Measurements from ENCODE around the gene RHOT2. TPM values are rescaled to one million over a fixed set of nuclear protein-coding genes. Genes with fewer than 3 reads are reported as not detected.
A peak's percentile ranks its signal among the peaks of the same experiment; 100 is the strongest.
"Not testable (repeated sequence)": the region's sequence is repeated elsewhere in the genome, so short reads cannot be mapped to it uniquely, and the experiment has no call there.

The RHOT2 gene
- total RNA-seq, 1 donor from 2014 or later = 26.4 TPM

GRCh38 chr16:700684-701584, 33.0 kb downstream of the RHOT2 start:
- DNase-seq = no peak

- DNase-seq = no peak
These were observed 34.4 kb downstream of the RHOT2 start for GRCh38 chr16:702341-702740.

GRCh38 chr16:703406-703805, 35.5 kb downstream of the RHOT2 start:
- no peak for DNase-seq

- no peak for DNase-seq
These were observed 36.1 kb downstream of the RHOT2 start for GRCh38 chr16:704047-704446.

- DNase-seq = no peak
These were observed 36.8 kb downstream of the RHOT2 start for GRCh38 chr16:704552-705380.

GRCh38 chr16:705431-706188, 37.7 kb downstream of the RHOT2 start, which contains the start of gene FBXL16:
Gene FBXL16 (minus strand): TSS chr16:705801. CDS start chr16:697405, 8,396 bp downstream.
- DNase-seq = no peak

GRCh38 chr16:706189-707061, 38.5 kb downstream of the RHOT2 start:
- DNase-seq = no peak

GRCh38 chr16:707062-707538, 39.2 kb downstream of the RHOT2 start:
- no peak for DNase-seq

GRCh38 chr16:708019-708418, 40.1 kb downstream of the RHOT2 start:
- DNase-seq = no peak

- no peak for DNase-seq
These were observed 41.0 kb downstream of the RHOT2 start for GRCh38 chr16:708959-709358.

- DNase-seq = peak; percentile 15
These were observed 41.9 kb downstream of the RHOT2 start for GRCh38 chr16:709566-710499.

- DNase-seq = no peak
These were observed 42.7 kb downstream of the RHOT2 start for GRCh38 chr16:710500-711075.

GRCh38 chr16:711084-711483, 43.2 kb downstream of the RHOT2 start:
- DNase-seq = no peak

GRCh38 chr16:711548-712320, 43.8 kb downstream of the RHOT2 start:
- DNase-seq = peak; percentile 14

GRCh38 chr16:712740-713250, 44.9 kb downstream of the RHOT2 start:
- DNase-seq = not testable (repeated sequence)

- no peak for DNase-seq
These were observed 46.1 kb downstream of the RHOT2 start for GRCh38 chr16:714079-714478.

- peak; percentile 58 for DNase-seq
These were observed 46.9 kb downstream of the RHOT2 start, which contains the start of gene METRN for GRCh38 chr16:714558-715476. Gene METRN (plus strand): TSS chr16:715118. CDS start chr16:715290, 172 bp downstream.

Measured in skin of body (tissue), 2 donors.